ENCODE results near the gene PILRB. TPM values are rescaled to one million over a fixed set of nuclear protein-coding genes. Genes with fewer than 3 reads are reported as not detected.
A peak's percentile ranks its signal among the peaks of the same experiment; 100 is the strongest.

Gene PILRB
- total RNA-seq, 1 experiment from 2014 or later = 50.1 TPM

DNA sequence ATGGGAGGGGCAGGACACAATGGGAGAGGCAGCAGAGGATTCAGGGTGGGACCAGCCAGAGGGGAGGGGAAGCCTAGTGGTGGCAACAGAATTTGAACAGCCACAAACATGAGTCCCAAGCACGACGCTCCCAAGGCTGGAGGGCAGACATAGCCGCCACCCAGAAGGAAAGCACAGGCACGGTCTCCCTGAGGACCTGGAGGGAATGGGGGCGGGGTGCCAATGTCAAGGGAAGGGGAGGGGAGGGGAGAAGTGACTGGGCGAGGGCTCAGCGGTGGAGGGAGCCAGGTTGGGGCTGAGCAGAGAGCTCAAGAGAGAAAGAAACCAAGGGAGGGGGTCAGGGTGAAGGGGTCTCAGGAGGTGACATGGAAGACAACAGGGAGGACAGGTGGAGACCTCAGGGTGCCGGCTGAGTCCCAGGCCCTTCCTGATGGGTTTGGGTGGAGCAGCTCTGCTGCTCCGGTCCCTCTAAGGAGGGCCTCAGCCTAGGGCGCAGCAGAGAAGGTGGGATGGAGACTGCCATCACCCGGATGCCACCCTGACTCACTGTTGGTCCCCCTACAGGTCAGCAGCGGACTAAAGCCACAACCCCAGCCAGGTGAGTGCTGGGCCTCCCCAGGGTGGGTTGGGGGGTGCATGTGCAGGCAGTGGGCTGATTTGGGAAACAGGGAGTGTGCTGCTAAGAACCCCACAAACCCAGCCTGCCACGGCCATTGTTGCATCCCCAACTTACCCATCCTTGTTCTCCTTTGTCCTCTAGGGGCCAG is 39.6 kb downstream of the PILRB start:
- Histone ChIP-seq H3T11ph (ENCODE audit: low read length) (no peak overlapping the region), H3K27ac (ENCODE audit: insufficient read length, low read depth, low read length) (no peak overlapping the region), H2AK5ac (ENCODE audit: insufficient read length, low read length) (no peak overlapping the region), H3K18ac (ENCODE audit: insufficient read length, low read depth, low read length) (no peak overlapping the region), H3K23ac (ENCODE audit: insufficient read length, low read depth, low read length) (no peak overlapping the region), H3K9me3 (ENCODE audit: control insufficient read depth, low read depth, low read length) (no peaks in the 10 kb centered on the region), H4K5ac (ENCODE audit: insufficient read length, low read depth, low read length) (no peak overlapping the region), H4K91ac (ENCODE audit: insufficient read length, low read depth, low read length) (no peak overlapping the region), H3K79me2 (ENCODE audit: insufficient read depth, low read length) (no peaks in the 10 kb centered on the region), H3K4me1 (ENCODE audit: insufficient read depth, low read length) (no peaks in the 10 kb centered on the region), H3K4me2 (ENCODE audit: insufficient read depth, insufficient read length, low read length) (no peak overlapping the region), H3K14ac (ENCODE audit: insufficient read depth, low read length) (no peak overlapping the region), H2BK15ac (ENCODE audit: low read depth, low read length) (no peak overlapping the region), H3K79me1 (ENCODE audit: insufficient read depth, low read depth, low read length, poor library complexity, severe bottlenecking) (no peaks in the 10 kb centered on the region), H2BK5ac (ENCODE audit: insufficient read length, low read length) (no peak overlapping the region), H3K4ac (ENCODE audit: low read depth, low read length) (no peak overlapping the region), H4K8ac (replicated peaks; ENCODE audit: insufficient read length, low read depth, low read length) (no peak overlapping the region), H3K9ac (ENCODE audit: extremely low read depth, insufficient read length, low read length) (no peak overlapping the region), H2BK120ac (ENCODE audit: low read depth, low read length, poor library complexity, severe bottlenecking) (no peak overlapping the region), H2BK12ac (ENCODE audit: insufficient read length, low read depth, low read length) (no peak overlapping the region), H2BK20ac (ENCODE audit: low read depth, low read length, poor library complexity, severe bottlenecking) (no peak overlapping the region), H2AFZ (ENCODE audit: low read length) (no peak overlapping the region), H3K27me3 (ENCODE audit: insufficient read depth, low read length) (no peaks in the 10 kb centered on the region), H3K56ac (ENCODE audit: insufficient read length, low read depth, low read length) (no peak overlapping the region), H3K23me2 (ENCODE audit: insufficient read length, low read depth, low read length, poor library complexity, severe bottlenecking) (peaks cover 2% of the 10 kb centered on the region), H4K20me1 (ENCODE audit: control insufficient read depth, insufficient read depth, insufficient read length) (no peaks in the 10 kb centered on the region)
- TF ChIP-seq, protein P1, sequence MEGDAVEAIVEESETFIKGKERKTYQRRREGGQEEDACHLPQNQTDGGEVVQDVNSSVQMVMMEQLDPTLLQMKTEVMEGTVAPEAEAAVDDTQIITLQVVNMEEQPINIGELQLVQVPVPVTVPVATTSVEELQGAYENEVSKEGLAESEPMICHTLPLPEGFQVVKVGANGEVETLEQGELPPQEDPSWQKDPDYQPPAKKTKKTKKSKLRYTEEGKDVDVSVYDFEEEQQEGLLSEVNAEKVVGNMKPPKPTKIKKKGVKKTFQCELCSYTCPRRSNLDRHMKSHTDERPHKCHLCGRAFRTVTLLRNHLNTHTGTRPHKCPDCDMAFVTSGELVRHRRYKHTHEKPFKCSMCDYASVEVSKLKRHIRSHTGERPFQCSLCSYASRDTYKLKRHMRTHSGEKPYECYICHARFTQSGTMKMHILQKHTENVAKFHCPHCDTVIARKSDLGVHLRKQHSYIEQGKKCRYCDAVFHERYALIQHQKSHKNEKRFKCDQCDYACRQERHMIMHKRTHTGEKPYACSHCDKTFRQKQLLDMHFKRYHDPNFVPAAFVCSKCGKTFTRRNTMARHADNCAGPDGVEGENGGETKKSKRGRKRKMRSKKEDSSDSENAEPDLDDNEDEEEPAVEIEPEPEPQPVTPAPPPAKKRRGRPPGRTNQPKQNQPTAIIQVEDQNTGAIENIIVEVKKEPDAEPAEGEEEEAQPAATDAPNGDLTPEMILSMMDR (conservative IDR thresholded peaks at IDR 0.05) = peak; percentile 40; the same call in 2 of the 3 replicates
- WGBS (ENCODE audit: extremely low coverage, insufficient read length, low lambda C conversion rate) = no CpG with 5 or more reads among the region's 13 CpGs
- Mint-ChIP-seq H3K9me3 (no peaks in the 10 kb centered on the region), H3K4me1 (peaks cover 16 to 34% of the 10 kb centered on the region in 2 experiments), H3K4me3 (no peak overlapping the region), H3K27me3 (ENCODE audit: low read depth) (peaks cover 37% of the 10 kb centered on the region), H3K36me3 (ENCODE audit: insufficient read depth in 1 of 3, low read depth in 3 of 3) (no peaks in the 10 kb centered on the region), H3K27ac (no peak overlapping the region)
- peak; percentile 49 for DNase-seq

Measured in H9 (cell line).